ENCODE data around the gene KCTD16. TPM values are rescaled to one million over a fixed set of nuclear protein-coding genes. Genes with fewer than 3 reads are reported as not detected.

The KCTD16 gene
- total and polyA plus RNA-seq, 2 experiments from 2014 or later: 0.02 to 0.76 TPM

DNA sequence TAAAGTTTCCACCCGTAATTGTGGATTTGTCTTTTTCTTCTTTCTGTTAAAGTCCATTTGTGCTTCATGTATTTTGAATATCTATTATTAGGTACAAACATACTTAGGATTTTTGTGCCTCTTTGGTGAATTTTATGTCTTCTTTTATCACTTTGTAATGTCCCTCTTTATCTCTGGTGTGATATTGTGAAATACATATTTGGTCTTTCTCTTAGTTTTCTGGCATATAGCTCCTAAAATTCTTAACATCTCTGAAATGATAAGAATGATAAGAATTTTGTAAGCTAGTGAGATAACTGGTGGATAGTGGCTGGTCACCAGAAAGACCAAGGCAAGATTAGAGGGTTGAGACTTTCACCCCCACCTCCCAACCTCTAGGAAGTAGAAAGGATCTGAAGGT is 111.1 kb downstream of the KCTD16 start:
- H3K27me3 Mint-ChIP-seq (ENCODE audit: insufficient read depth, low read depth, poor library complexity): no peaks in the 10 kb centered on the region
- no peaks in the 10 kb centered on the region for H4K20me1 ChIP-seq (replicated peaks; ENCODE audit: insufficient read depth)
- no peaks in the 10 kb centered on the region for H3K36me3 ChIP-seq (ENCODE audit: insufficient read depth)
- H3F3A ChIP-seq (replicated peaks; ENCODE audit: low read depth): no peaks in the 10 kb centered on the region
- ATAC-seq: no peak
- no peak overlapping the region for H2AFZ ChIP-seq
- H3K36me3 Mint-ChIP-seq (ENCODE audit: low read depth): no peaks in the 10 kb centered on the region
- H3K4me3 ChIP-seq: no peak overlapping the region
- no peak overlapping the region for H3K27ac Mint-ChIP-seq
- no peaks in the 10 kb centered on the region; the same call in 1 of the 2 replicates for H3K4me1 ChIP-seq (ENCODE audit: insufficient read depth)
- H3K4me1 Mint-ChIP-seq: peaks cover 21% of the 10 kb centered on the region; the same call in 2 of the 3 replicates
- no peaks in the 10 kb centered on the region for H3K27me3 ChIP-seq (ENCODE audit: insufficient read depth)
- DNase-seq (ENCODE audit: low spot score): no peak
- H3K9me3 Mint-ChIP-seq: 0 out of 3 replicates have a peak, but pooled peaks cover 5% of the 10 kb centered on the region
- peaks cover 5% of the 10 kb centered on the region; the same call in 1 of the 2 replicates for H3K9me2 ChIP-seq (ENCODE audit: insufficient read depth)
- H3K4me3 Mint-ChIP-seq: no peak overlapping the region
- no peaks in the 10 kb centered on the region for H3K79me2 ChIP-seq (replicated peaks; ENCODE audit: insufficient read depth)
- no peak overlapping the region for H3K27ac ChIP-seq (ENCODE audit: low read depth)
- H3K4me2 ChIP-seq: no peak overlapping the region
- TF ChIP-seq NANOG (IDR thresholded peaks at IDR 0.05; ENCODE audit: borderline replicate concordance) (no peak), EZH2 (IDR thresholded peaks at IDR 0.05; ENCODE audit: low read depth, unreplicated experiment) (no peak), ZNF462 (CRISPR knock-in tag; IDR thresholded peaks at IDR 0.05) (no peak)
- TF ChIP-seq, protein P1, sequence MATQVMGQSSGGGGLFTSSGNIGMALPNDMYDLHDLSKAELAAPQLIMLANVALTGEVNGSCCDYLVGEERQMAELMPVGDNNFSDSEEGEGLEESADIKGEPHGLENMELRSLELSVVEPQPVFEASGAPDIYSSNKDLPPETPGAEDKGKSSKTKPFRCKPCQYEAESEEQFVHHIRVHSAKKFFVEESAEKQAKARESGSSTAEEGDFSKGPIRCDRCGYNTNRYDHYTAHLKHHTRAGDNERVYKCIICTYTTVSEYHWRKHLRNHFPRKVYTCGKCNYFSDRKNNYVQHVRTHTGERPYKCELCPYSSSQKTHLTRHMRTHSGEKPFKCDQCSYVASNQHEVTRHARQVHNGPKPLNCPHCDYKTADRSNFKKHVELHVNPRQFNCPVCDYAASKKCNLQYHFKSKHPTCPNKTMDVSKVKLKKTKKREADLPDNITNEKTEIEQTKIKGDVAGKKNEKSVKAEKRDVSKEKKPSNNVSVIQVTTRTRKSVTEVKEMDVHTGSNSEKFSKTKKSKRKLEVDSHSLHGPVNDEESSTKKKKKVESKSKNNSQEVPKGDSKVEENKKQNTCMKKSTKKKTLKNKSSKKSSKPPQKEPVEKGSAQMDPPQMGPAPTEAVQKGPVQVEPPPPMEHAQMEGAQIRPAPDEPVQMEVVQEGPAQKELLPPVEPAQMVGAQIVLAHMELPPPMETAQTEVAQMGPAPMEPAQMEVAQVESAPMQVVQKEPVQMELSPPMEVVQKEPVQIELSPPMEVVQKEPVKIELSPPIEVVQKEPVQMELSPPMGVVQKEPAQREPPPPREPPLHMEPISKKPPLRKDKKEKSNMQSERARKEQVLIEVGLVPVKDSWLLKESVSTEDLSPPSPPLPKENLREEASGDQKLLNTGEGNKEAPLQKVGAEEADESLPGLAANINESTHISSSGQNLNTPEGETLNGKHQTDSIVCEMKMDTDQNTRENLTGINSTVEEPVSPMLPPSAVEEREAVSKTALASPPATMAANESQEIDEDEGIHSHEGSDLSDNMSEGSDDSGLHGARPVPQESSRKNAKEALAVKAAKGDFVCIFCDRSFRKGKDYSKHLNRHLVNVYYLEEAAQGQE (IDR thresholded peaks at IDR 0.05; ENCODE audit: unreplicated experiment): no peak
